GM23248 (cell line): ENCODE data around the gene GRIK5.

Experiments
- EZH2 ChIP-seq: fragments of 200-600 bp; sonication (generic); IDR thresholded peaks from 2 replicates; pipeline ENCODE4 v1.6.1; 2018; ENCODE audit warnings: antibody characterized with exemption, mild to moderate bottlenecking; ENCODE audit not compliant: insufficient read depth, poor library complexity, severe bottlenecking
- EZH2phosphoT487 ChIP-seq: fragments of 200-600 bp; sonication (generic); IDR thresholded peaks from 2 replicates; pipeline ENCODE4 v1.6.1; 2018; ENCODE audit warnings: antibody characterized with exemption, moderate library complexity, mild to moderate bottlenecking, low read depth; ENCODE audit not compliant: insufficient read depth

- no peak for TF ChIP-seq EZH2
- TF ChIP-seq EZH2phosphoT487, result no peak
These were observed 41.4 kb upstream of the GRIK5 start for GRCh38 chr19:42111384-42111783.
